HCT116 (cell line): ENCODE data around the gene KCNMB2.

Experiments
- ATF3 ChIP-seq: IDR thresholded peaks from 2 replicates; pipeline ENCODE4 v1.6.1; 2012
- CTCF ChIP-seq, 3 experiments: fragments of 200-600 bp in 1 of 3; sonication (generic) in 1 of 3; IDR thresholded peaks in 2 of 3; conservative IDR thresholded peaks in 1 of 3; 2 replicates each; pipeline ENCODE4 v1.5.1; 2012 to 2017; ENCODE audit warnings: low read depth in 2 of 3, low read length in 2 of 3, antibody characterized with exemption in 1 of 3, borderline replicate concordance in 1 of 3, control low read depth in 1 of 3, mild to moderate bottlenecking in 1 of 3, mixed read lengths in 1 of 3, mixed run types in 1 of 3, moderate library complexity in 1 of 3; ENCODE audit not compliant: insufficient read depth in 1 of 3
- ELF1 ChIP-seq: IDR thresholded peaks from 2 replicates; pipeline ENCODE4 v1.6.1; 2012; ENCODE audit warnings: low read depth, borderline replicate concordance
- EZH2phosphoT487 ChIP-seq: fragments of 200-600 bp; IDR thresholded peaks from 2 replicates; pipeline ENCODE4 v1.6.1; 2018; ENCODE audit warnings: antibody characterized with exemption, borderline replicate concordance
- POLR2A ChIP-seq: IDR thresholded peaks from 2 replicates; pipeline ENCODE4 v1.7.0; 2011; ENCODE audit warnings: borderline replicate concordance; ENCODE audit not compliant: insufficient read depth, insufficient read length; ENCODE audit errors: extremely low read depth
- POLR2AphosphoS5 ChIP-seq: IDR thresholded peaks from 2 replicates; pipeline ENCODE4 v1.6.1; 2011; ENCODE audit warnings: mild to moderate bottlenecking, low read depth, low read length, moderate library complexity
- SP1 ChIP-seq: IDR thresholded peaks from 2 replicates; pipeline ENCODE4 v1.6.1; 2012; ENCODE audit warnings: low read depth
- YY1 ChIP-seq: IDR thresholded peaks from 2 replicates; pipeline ENCODE4 v1.6.1; 2011; ENCODE audit warnings: low read length, low read depth, moderate library complexity, mild to moderate bottlenecking; ENCODE audit not compliant: insufficient replicate concordance; ENCODE audit errors: extremely low read depth
- ZBTB33 ChIP-seq: IDR thresholded peaks from 2 replicates; pipeline ENCODE4 v1.6.1; 2011; ENCODE audit warnings: mild to moderate bottlenecking, low read length, moderate library complexity; ENCODE audit not compliant: insufficient replicate concordance; ENCODE audit errors: extremely low read depth
- TF ChIP-seq, protein P1 (sequence below): IDR thresholded peaks from 2 replicates; pipeline ENCODE4 v1.6.1; 2012; ENCODE audit warnings: low read depth

- TF ChIP-seq CTCF (IDR thresholded peaks at IDR 0.05 in 2 of 3, conservative IDR thresholded peaks at IDR 0.05 in 1 of 3; ENCODE audit: borderline replicate concordance in 1 of 3, insufficient read depth in 1 of 3, low read depth in 2 of 3, low read length in 2 of 3) (no peak), YY1 (no peak), POLR2A (no peak), EZH2phosphoT487 (no peak), ZBTB33 (no peak), SP1 (no peak), POLR2AphosphoS5 (no peak), ELF1 (no peak), ATF3 (no peak)
- TF ChIP-seq, protein P1, sequence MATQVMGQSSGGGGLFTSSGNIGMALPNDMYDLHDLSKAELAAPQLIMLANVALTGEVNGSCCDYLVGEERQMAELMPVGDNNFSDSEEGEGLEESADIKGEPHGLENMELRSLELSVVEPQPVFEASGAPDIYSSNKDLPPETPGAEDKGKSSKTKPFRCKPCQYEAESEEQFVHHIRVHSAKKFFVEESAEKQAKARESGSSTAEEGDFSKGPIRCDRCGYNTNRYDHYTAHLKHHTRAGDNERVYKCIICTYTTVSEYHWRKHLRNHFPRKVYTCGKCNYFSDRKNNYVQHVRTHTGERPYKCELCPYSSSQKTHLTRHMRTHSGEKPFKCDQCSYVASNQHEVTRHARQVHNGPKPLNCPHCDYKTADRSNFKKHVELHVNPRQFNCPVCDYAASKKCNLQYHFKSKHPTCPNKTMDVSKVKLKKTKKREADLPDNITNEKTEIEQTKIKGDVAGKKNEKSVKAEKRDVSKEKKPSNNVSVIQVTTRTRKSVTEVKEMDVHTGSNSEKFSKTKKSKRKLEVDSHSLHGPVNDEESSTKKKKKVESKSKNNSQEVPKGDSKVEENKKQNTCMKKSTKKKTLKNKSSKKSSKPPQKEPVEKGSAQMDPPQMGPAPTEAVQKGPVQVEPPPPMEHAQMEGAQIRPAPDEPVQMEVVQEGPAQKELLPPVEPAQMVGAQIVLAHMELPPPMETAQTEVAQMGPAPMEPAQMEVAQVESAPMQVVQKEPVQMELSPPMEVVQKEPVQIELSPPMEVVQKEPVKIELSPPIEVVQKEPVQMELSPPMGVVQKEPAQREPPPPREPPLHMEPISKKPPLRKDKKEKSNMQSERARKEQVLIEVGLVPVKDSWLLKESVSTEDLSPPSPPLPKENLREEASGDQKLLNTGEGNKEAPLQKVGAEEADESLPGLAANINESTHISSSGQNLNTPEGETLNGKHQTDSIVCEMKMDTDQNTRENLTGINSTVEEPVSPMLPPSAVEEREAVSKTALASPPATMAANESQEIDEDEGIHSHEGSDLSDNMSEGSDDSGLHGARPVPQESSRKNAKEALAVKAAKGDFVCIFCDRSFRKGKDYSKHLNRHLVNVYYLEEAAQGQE = no peak
Measured at GRCh38 chr3:178567611-178568010, 31.4 kb downstream of the KCNMB2 start.
